GM12878 (cell line): Measurements from ENCODE around the gene FGFRL1.

Experiments used
- CHD2 ChIP-seq: IDR thresholded peaks from 2 replicates; pipeline ENCODE4 v1.6.1; 2011; ENCODE audit warnings: low read depth, low read length, improper control_type of control experiment, borderline replicate concordance
- CREM ChIP-seq: IDR thresholded peaks from 2 replicates; pipeline ENCODE4 v1.6.1; 2014; ENCODE audit warnings: antibody characterized with exemption, low read depth
- EP300 ChIP-seq, 2 experiments: fragments of 150-350 bp in 1 of 2; IDR thresholded peaks; 2 replicates each; pipeline ENCODE4 v1.6.1; 2011 to 2012; ENCODE audit warnings: low read depth in 2 of 2, low read length in 2 of 2, borderline replicate concordance in 1 of 2, improper control_type of control experiment in 1 of 2, inconsistent platforms in 1 of 2; ENCODE audit not compliant: control insufficient read depth in 1 of 2
- GABPA ChIP-seq: IDR thresholded peaks from 2 replicates; pipeline ENCODE4 v1.6.1; 2014; ENCODE audit warnings: antibody characterized with exemption, low read depth, mild to moderate bottlenecking, inconsistent platforms
- POLR2A ChIP-seq: IDR thresholded peaks from 2 replicates; pipeline ENCODE4 v1.6.1; 2011; ENCODE audit warnings: low read depth, mild to moderate bottlenecking, low read length
- ZSCAN29 ChIP-seq: fragments of 450-650 bp; IDR thresholded peaks from 2 replicates; pipeline ENCODE4 v1.6.1; 2017; ENCODE audit warnings: mild to moderate bottlenecking, moderate library complexity
- TF ChIP-seq, protein P1 (sequence below): IDR thresholded peaks from 2 replicates; pipeline ENCODE4 v1.6.1; 2012; ENCODE audit warnings: mild to moderate bottlenecking, low read depth, low read length
- TF ChIP-seq, protein P2 (sequence below), 3 experiments: IDR thresholded peaks in 2 of 3; conservative IDR thresholded peaks in 1 of 3; 2 replicates each; pipeline ENCODE4 v1.5.1; 2011; ENCODE audit warnings: low read depth in 3 of 3, low read length in 3 of 3, mild to moderate bottlenecking in 3 of 3, control low read depth in 2 of 3, moderate library complexity in 2 of 3, inconsistent platforms in 1 of 3, mixed read lengths in 1 of 3; ENCODE audit not compliant: control insufficient read depth in 2 of 3, insufficient read depth in 1 of 3; ENCODE audit errors: extremely low read depth in 1 of 3
- TF ChIP-seq, protein P3 (sequence below): IDR thresholded peaks from 2 replicates; pipeline ENCODE4 v1.6.1; 2011; ENCODE audit warnings: low read depth, low read length, improper control_type of control experiment, borderline replicate concordance

DNA sequence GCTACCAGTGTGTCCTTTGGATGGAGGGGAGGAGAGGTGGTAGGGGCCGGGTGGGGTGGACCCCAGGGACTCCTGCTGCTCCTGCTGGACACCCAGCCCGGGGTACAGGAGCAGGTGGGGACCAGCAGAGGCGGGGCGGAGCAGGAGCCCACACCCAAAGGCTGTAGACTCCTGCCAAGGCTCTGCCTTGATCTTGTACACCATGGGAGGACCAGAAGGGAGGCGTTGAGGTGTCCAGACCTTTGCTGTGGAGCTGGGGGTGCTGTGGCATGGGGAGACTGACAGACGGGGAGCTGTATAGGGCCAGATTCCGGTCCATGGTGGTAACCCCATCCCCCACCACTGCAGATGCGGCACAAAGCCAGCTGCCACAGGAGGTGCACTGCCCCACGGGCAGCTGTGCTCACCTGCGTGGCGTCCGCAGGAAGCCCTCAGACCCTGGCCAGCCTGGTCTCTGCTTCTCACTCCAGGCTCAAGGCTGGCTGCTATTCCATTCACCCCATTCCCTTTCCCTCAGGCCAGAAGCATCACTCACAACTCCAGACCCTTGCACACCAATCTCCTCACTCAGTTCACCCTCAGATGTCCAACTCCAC is 13.2 kb upstream of the FGFRL1 start:
- TF ChIP-seq GABPA (no peak), EP300 (IDR thresholded peaks at IDR 0.05; ENCODE audit: borderline replicate concordance in 1 of 2, control insufficient read depth in 1 of 2, low read depth in 2 of 2, low read length in 2 of 2) (no peak), CREM (no peak), POLR2A (no peak), ZSCAN29 (no peak), CHD2 (no peak)
- TF ChIP-seq, protein P1, sequence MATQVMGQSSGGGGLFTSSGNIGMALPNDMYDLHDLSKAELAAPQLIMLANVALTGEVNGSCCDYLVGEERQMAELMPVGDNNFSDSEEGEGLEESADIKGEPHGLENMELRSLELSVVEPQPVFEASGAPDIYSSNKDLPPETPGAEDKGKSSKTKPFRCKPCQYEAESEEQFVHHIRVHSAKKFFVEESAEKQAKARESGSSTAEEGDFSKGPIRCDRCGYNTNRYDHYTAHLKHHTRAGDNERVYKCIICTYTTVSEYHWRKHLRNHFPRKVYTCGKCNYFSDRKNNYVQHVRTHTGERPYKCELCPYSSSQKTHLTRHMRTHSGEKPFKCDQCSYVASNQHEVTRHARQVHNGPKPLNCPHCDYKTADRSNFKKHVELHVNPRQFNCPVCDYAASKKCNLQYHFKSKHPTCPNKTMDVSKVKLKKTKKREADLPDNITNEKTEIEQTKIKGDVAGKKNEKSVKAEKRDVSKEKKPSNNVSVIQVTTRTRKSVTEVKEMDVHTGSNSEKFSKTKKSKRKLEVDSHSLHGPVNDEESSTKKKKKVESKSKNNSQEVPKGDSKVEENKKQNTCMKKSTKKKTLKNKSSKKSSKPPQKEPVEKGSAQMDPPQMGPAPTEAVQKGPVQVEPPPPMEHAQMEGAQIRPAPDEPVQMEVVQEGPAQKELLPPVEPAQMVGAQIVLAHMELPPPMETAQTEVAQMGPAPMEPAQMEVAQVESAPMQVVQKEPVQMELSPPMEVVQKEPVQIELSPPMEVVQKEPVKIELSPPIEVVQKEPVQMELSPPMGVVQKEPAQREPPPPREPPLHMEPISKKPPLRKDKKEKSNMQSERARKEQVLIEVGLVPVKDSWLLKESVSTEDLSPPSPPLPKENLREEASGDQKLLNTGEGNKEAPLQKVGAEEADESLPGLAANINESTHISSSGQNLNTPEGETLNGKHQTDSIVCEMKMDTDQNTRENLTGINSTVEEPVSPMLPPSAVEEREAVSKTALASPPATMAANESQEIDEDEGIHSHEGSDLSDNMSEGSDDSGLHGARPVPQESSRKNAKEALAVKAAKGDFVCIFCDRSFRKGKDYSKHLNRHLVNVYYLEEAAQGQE, result no peak
- TF ChIP-seq, protein P2, sequence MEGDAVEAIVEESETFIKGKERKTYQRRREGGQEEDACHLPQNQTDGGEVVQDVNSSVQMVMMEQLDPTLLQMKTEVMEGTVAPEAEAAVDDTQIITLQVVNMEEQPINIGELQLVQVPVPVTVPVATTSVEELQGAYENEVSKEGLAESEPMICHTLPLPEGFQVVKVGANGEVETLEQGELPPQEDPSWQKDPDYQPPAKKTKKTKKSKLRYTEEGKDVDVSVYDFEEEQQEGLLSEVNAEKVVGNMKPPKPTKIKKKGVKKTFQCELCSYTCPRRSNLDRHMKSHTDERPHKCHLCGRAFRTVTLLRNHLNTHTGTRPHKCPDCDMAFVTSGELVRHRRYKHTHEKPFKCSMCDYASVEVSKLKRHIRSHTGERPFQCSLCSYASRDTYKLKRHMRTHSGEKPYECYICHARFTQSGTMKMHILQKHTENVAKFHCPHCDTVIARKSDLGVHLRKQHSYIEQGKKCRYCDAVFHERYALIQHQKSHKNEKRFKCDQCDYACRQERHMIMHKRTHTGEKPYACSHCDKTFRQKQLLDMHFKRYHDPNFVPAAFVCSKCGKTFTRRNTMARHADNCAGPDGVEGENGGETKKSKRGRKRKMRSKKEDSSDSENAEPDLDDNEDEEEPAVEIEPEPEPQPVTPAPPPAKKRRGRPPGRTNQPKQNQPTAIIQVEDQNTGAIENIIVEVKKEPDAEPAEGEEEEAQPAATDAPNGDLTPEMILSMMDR (IDR thresholded peaks at IDR 0.05 in 2 of 3, conservative IDR thresholded peaks at IDR 0.05 in 1 of 3; ENCODE audit: control insufficient read depth in 2 of 3, extremely low read depth in 1 of 3, insufficient read depth in 1 of 3, low read depth in 3 of 3, low read length in 3 of 3), result no peak
- TF ChIP-seq, protein P3, sequence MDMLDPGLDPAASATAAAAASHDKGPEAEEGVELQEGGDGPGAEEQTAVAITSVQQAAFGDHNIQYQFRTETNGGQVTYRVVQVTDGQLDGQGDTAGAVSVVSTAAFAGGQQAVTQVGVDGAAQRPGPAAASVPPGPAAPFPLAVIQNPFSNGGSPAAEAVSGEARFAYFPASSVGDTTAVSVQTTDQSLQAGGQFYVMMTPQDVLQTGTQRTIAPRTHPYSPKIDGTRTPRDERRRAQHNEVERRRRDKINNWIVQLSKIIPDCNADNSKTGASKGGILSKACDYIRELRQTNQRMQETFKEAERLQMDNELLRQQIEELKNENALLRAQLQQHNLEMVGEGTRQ, result no peak
